ENCODE measurements around the gene OBSCN.

The OBSCN gene

DNA sequence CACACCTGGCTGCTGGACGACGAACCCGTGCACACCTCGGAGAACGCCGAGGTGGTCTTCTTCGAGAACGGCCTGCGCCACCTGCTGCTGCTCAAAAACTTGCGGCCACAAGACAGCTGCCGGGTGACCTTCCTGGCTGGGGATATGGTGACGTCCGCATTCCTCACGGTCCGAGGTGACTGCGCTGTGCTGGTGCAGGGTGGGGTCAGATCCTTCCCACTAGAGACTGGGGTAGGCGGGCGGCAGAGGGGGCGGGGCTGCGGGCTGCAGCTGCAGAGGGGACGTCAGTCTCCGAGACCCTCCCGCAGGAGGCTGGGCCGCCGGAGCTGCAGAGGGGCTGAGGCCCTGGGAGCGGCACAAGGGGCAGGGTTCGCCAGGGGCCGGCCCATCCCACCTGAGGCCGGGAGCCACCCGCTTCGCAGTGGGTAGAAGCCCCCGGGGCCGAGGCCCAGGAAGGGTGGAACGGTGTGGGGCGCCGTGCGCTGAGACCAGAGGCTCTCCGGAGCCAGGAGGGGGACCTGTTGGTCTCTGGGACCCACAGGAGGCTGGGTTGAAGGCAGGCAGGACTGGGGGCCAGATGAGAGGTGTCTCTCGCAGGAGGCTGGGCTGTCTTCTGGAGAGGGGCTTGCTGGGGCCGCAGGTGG is 108.2 kb downstream of the OBSCN start:
- H3K27ac ChIP-seq, result no peak overlapping the region
- TF ChIP-seq ZFX (IDR thresholded peaks at IDR 0.05), result no peak

DNA sequence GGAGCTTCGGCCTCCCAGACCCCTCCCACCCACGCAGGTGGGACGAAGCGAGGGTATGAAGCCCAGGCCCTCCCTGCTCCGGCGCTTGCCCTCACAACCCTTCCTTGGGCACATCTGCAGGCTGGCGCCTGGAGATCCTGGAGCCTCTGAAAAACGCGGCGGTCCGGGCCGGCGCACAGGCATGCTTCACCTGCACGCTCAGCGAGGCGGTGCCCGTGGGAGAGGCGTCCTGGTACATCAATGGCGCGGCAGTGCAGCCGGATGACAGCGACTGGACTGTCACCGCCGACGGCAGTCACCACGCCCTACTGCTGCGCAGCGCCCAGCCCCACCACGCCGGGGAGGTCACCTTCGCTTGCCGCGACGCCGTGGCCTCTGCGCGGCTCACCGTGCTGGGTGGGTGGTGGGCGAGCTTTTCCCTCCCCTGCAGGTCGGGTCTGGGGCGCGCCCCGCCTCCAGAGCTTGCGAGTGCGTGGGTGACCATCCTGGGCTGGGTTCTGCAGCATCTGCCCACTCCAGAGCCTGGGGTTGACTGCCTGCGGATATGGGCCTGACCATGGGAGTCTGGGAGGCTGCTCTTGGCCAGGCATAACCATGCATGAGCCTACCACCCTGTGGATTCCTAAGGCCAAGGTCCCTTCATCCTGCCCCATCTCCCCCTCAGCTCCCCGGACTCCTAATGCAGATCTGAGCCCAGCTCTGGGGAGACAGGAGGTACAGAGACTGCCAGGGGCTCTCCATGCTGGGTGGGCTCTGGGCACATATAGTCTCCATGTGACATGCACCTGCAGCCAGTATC is 108.9 kb downstream of the OBSCN start:
- no peak overlapping the region for H3K27ac ChIP-seq
- TF ChIP-seq ZFX (IDR thresholded peaks at IDR 0.05), result no peak
- TF ChIP-seq, protein P1, sequence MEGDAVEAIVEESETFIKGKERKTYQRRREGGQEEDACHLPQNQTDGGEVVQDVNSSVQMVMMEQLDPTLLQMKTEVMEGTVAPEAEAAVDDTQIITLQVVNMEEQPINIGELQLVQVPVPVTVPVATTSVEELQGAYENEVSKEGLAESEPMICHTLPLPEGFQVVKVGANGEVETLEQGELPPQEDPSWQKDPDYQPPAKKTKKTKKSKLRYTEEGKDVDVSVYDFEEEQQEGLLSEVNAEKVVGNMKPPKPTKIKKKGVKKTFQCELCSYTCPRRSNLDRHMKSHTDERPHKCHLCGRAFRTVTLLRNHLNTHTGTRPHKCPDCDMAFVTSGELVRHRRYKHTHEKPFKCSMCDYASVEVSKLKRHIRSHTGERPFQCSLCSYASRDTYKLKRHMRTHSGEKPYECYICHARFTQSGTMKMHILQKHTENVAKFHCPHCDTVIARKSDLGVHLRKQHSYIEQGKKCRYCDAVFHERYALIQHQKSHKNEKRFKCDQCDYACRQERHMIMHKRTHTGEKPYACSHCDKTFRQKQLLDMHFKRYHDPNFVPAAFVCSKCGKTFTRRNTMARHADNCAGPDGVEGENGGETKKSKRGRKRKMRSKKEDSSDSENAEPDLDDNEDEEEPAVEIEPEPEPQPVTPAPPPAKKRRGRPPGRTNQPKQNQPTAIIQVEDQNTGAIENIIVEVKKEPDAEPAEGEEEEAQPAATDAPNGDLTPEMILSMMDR (conservative IDR thresholded peaks at IDR 0.05), result no peak

DNA sequence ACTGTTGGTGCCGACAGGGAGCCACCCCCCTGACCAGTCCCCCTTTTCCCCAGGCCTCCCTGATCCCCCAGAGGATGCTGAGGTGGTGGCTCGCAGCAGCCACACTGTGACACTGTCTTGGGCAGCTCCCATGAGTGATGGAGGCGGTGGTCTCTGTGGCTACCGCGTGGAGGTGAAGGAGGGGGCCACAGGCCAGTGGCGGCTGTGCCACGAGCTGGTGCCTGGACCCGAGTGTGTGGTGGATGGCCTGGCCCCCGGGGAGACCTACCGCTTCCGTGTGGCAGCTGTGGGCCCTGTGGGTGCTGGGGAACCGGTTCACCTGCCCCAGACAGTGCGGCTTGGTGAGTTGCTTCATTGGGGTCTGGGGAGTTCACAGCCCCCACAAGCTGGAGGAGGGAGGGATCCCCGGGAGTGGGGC is 109.6 kb downstream of the OBSCN start:
- no peak overlapping the region for H3K27ac ChIP-seq
- TF ChIP-seq ZFX (IDR thresholded peaks at IDR 0.05), result no peak
- TF ChIP-seq, protein P1 (conservative IDR thresholded peaks at IDR 0.05), result no peak

DNA sequence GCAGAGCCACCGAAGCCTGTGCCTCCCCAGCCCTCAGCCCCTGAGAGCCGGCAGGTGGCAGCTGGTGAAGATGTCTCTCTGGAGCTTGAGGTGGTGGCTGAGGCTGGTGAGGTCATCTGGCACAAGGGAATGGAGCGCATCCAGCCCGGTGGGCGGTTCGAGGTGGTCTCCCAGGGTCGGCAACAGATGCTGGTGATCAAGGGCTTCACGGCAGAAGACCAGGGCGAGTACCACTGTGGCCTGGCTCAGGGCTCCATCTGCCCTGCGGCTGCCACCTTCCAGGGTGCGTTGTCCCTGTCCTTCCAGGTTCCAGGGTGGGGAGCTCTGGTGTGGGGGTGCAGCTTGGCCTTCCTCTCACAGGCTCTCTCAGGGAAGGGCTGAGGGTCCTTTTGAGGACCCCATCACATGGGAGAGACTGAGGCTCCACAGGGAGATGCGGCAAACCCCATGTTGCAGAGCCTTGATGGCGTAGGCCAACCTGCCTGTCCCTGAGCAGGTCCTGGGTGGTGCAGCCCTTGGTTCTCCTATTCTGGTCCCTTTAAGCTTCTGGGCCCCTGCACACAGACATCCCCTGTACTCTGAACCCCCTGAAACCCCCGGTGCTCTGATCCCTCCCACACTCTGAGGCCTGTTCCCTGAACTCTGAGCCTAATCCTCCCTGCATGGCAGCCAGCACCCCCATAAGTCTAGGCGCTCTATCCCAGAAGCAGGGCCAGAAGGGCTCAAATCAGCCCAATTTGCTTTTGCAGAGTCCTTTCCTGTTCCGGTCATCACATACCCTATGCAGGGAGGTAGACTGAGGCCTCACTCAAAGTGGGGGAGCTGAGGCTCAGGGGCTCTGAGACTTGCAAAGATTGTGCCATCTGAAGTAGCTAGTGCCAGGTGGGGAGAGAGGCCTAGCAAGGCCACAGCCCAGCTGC is 110.3 kb downstream of the OBSCN start:
- no peak overlapping the region for H3K27ac ChIP-seq
- TF ChIP-seq, protein P1 (conservative IDR thresholded peaks at IDR 0.05), result no peak
- TF ChIP-seq ZFX (IDR thresholded peaks at IDR 0.05), result no peak

DNA sequence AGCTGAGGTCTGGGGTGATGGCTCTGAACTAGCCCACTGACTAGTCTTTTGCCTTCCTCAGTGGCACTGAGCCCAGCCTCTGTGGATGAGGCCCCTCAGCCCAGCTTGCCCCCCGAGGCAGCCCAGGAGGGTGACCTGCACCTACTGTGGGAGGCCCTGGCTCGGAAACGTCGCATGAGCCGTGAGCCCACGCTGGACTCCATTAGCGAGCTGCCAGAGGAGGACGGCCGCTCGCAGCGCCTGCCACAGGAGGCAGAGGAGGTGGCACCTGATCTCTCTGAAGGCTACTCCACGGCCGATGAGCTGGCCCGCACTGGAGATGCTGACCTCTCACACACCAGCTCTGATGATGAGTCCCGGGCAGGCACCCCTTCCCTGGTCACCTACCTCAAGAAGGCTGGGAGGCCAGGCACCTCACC is 111.0 kb downstream of the OBSCN start:
- no peak overlapping the region for H3K27ac ChIP-seq
- TF ChIP-seq ZFX (IDR thresholded peaks at IDR 0.05), result no peak
- TF ChIP-seq, protein P1 (conservative IDR thresholded peaks at IDR 0.05), result no peak

DNA sequence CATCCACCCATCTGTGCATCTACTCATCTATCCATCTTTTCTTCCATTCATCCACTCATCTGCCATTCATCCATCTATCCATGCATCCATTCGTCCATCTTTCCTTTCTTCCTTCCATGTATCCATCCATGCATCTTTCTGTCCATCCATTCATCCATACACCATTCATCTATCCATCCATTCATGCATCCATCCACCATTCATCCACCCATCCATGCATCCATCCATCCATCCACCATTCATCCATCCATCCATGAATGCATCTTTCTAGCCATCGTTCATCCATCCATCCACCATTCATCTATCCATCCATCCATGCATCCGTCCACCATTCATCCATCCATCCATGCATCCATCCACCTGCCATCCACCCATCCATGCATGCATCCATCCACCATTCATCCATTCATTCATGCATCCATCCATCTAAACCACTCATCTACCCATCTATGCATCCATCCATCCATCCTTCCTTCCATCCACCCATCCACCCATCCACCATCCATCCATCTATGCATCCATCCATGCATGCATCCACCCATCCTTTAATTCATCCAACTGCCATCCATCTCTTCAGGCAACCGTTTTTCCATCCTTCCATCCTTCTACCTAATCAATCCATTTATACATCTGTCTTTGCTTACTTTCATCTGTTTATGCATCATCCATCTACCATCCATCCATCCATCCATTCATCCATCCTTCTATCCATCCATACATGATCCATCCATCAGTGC is 111.7 kb downstream of the OBSCN start:
- no peak for TF ChIP-seq ZFX (IDR thresholded peaks at IDR 0.05)
- TF ChIP-seq, protein P1 (conservative IDR thresholded peaks at IDR 0.05), result no peak

DNA sequence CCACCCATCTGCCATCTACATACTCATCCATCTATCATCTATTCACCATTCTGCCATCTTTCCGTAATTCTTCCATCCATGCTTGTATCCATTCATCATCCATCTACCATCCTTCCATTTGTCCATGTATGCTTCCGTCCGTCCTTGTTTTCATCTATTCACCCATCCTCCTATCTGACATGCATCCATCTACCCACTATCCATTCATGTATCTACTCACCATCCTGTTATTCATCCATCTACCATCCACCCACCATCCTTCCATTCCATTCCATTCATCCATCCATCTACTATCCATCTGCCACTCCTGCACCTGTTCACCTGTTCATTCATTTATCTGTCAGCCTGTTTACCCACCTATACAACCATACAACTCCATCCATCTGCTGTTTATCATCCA is 112.5 kb downstream of the OBSCN start:
- TF ChIP-seq, protein P1 (conservative IDR thresholded peaks at IDR 0.05), result no peak
- no peak for TF ChIP-seq ZFX (IDR thresholded peaks at IDR 0.05)
- no peak overlapping the region for H3K27ac ChIP-seq

More for the DNA sequence above, 111.7 kb downstream of the OBSCN start:
- H3K27ac ChIP-seq, result no peak overlapping the region

Measured in C4-2B (cell line).